ENCODE data around the gene KCTD3.

DNA sequence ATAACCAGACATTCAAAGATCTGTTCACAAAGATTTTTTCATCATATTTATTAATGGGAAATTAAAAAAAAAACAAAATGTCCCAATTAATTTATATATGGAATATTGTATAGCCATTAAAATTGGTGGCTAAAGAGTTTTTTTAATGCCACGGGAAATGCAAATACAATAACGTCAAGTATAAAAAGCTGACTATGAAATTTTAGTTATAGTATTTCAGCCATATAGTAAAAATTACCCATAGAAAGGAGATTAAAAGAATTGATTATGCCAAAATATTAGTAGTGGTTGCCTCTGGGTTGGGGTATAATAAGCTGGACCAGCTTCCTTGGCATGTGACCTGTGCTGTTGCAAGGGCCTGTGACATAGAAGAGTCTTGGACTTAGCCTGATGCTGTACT, 78.8 kb downstream of the KCTD3 start:
- no peak for TF ChIP-seq POLR2A (IDR thresholded peaks at IDR 0.05; ENCODE audit: low read length)
- no peak for TF ChIP-seq GATA1 (IDR thresholded peaks at IDR 0.05; ENCODE audit: low read depth, low read length)
